ENCODE data around the gene PANK4. TPM values are rescaled to one million over a fixed set of nuclear protein-coding genes. Genes with fewer than 3 reads are reported as not detected.
"Not testable (repeated sequence)": the region's sequence is repeated elsewhere in the genome, so short reads cannot be mapped to it uniquely, and the experiment has no call there.

PANK4 gene
- total RNA-seq (2014; rRNA removed; shearing (Covaris generic)), result 62.5 and 79.0 TPM in 2 replicates

DNA sequence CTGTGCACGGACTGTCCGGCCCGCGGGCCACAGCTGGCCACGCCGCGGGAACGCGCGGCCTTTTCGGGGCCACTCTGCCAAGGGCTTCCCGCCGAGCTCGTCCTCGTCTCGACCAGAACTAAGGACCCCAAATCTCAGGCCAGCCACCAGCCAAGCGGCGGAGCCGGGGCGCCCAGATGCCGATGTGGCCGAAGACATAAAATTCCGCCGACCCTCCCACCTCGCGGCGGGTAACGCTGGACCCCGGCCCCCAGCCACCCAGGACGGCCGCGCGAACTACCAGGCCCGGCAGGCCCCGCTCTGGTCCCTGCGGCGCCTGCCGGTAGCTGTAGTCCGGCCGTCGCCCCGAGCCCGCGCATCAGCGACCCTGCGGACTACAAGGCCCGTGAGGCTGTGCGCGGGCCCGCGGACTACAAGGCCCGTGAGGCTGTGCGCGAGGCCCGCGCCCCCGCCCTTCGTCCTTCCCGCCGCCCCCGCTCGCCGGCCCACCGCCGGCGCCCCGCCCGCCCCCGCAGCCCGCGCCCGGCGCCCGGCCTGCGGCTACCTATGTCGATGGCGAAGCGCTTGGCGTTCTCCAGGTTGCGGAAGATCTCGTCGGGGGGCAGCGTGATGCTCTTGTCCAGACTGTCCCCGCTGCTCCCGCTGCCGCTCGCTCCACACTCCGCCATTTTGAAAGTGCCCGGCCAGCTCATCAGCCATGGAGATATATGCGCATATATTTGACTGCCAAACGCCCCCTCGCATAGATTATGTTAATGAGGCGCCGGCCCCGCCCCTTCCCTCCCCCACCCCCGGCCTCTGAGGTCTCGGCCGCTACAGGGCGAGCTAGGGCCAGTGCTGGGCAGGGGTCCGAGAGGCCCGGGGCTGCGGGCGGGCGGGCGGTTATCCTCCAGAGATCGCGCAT is at the start of gene PANK4:
Gene PANK4 (minus strand): TSS at position 677 of the 904 bp plus-strand sequence. CDS start 9 bp downstream, at position 668.
- Histone ChIP-seq H3K27me3 (ENCODE audit: control insufficient read depth, insufficient read depth, low read length) (peaks cover 43% of the 10 kb centered on the region), H3K36me3 (replicated peaks; ENCODE audit: control insufficient read depth, insufficient read depth, low read length) (peaks cover 4% of the 10 kb centered on the region; the same call in 1 of the 2 replicates)
- DNase-seq, result peak; percentile 99

DNA sequence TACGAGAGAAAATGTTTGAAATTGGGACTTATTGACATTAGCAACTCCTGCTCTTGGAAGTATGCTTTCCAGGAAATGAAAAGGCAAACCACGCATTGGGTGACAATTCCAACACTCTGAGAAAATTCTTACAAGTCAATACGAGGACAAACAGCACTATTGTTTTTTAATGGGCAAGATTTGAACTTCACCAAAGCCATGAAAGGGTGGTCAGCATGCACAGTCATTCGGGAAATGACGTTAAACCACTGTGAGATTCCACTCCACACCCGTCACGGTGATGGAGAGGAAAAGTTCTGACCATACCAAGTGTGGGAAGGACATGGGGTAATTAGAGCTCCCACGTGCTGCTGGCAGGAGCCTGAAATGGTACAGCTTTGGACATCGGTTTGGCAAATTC is 48.0 kb upstream of the PANK4 start:
- H3K4me3 ChIP-seq (ENCODE audit: insufficient read depth, low read depth, low read length), result no peak overlapping the region
- no peak for DNase-seq
- no peaks in the 10 kb centered on the region for H3K36me3 ChIP-seq (replicated peaks; ENCODE audit: control insufficient read depth, insufficient read depth, low read length)
- no peaks in the 10 kb centered on the region for H3K27me3 ChIP-seq (ENCODE audit: control insufficient read depth, insufficient read depth, low read length)

More for the DNA sequence above, at the start of gene PANK4:
- peak within 1 kb of the TSS; percentile 97 for H3K4me3 ChIP-seq (ENCODE audit: insufficient read depth, low read depth, low read length)

DNA sequence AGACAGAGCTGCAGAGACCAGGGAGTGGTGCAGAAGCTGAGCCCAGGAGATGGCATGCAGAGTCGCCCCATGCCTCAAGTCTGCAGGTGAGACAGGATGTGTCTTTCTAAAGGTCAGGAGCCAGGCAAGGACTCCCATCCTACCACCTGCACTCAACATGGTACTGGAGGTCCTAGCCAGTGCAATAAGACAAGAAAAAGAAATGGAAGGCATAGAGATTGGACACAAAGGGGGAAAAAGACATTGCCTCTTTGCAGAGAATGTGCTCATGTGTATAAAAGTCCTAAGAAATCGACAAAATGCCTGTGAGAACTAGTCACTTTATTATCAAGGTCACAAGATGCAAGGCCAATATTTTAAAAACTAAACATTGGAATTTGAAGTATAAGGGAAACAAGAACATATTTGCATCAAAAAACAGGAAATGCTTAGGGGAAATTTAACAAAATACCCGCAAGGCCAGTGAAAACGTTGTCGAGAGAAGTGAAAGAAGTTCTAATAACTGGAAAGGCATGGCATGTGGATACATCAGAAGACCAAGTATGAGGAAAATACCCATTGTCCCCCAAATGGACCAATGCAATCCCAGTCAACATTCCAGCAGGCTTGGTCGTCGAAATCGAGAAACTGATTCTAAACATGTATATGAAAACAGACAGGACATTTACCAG is 47.0 kb upstream of the PANK4 start:
- DNase-seq, result no peak
- Histone ChIP-seq H3K27me3 (ENCODE audit: control insufficient read depth, insufficient read depth, low read length) (no peaks in the 10 kb centered on the region), H3K36me3 (replicated peaks; ENCODE audit: control insufficient read depth, insufficient read depth, low read length) (no peaks in the 10 kb centered on the region), H3K4me3 (ENCODE audit: insufficient read depth, low read depth, low read length) (no peak overlapping the region)

DNA sequence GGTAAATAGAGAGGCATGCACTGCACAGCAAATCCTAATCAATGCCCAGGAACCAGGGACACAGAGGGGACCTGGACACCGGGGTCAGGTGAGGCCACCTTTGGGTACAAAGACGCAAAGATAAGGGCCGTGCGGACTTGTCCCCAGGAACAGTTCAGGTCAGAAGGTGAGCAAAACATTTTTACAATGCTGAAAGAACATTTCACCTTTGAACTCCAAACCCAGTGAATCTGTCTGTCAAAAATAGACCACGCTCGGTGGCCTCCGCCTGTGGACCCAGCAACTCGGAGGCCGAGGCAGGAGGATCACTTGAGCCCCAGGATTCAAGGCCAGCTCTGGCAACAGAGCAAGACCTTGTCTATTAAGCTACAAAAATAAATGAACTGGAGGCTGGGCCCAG is 45.0 kb upstream of the PANK4 start:
- Histone ChIP-seq H3K27me3 (ENCODE audit: control insufficient read depth, insufficient read depth, low read length) (no peaks in the 10 kb centered on the region), H3K4me3 (ENCODE audit: insufficient read depth, low read depth, low read length) (no peak overlapping the region), H3K36me3 (replicated peaks; ENCODE audit: control insufficient read depth, insufficient read depth, low read length) (no peaks in the 10 kb centered on the region)
- no peak for DNase-seq

DNA sequence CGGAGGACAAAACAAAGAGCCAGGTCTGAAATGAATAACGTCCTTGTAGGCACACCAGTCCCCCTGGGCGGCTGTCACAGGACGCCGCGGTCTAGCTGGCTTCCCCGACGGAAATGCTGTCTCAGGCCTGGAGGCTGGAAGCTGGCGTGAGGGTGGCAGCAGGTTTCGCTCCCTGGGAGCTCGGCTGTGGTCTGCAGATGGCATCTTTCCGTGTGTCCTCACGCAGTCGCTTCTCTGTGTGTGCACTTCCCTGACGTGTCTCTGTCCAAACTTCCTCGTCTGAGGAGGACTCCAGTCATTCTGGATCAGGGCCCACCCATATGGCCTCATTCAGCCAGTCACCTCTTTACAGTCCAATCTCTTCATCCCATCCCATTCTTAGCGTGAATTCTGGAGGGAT is 43.9 kb upstream of the PANK4 start:
- Histone ChIP-seq H3K4me3 (ENCODE audit: insufficient read depth, low read depth, low read length) (no peak overlapping the region), H3K36me3 (replicated peaks; ENCODE audit: control insufficient read depth, insufficient read depth, low read length) (no peaks in the 10 kb centered on the region), H3K27me3 (ENCODE audit: control insufficient read depth, insufficient read depth, low read length) (no peaks in the 10 kb centered on the region)
- DNase-seq, result no peak

DNA sequence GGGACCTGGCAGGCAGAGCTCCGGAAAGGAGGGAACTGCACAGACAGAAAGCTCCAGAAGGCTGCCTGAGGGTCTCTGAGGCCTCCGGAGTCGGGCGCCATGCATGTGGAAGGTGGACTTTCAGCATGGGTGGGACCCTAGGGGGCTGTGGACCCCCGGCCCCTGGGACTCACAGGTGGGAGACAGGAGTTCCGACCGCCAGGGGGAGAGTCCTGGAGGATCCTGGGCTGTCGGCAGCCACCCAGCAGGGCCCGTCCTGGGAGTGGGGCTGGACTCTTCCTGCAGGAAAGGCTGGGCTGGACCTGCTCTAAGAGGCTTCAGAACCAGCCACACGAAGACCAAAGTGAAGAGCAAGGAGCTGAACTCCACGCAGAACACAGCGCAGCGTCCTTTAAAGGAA is 43.3 kb upstream of the PANK4 start:
- H3K27me3 ChIP-seq (ENCODE audit: control insufficient read depth, insufficient read depth, low read length); H3K36me3 ChIP-seq (replicated peaks; ENCODE audit: control insufficient read depth, insufficient read depth, low read length); H3K4me3 ChIP-seq (ENCODE audit: insufficient read depth, low read depth, low read length); DNase-seq: not testable (repeated sequence)

DNA sequence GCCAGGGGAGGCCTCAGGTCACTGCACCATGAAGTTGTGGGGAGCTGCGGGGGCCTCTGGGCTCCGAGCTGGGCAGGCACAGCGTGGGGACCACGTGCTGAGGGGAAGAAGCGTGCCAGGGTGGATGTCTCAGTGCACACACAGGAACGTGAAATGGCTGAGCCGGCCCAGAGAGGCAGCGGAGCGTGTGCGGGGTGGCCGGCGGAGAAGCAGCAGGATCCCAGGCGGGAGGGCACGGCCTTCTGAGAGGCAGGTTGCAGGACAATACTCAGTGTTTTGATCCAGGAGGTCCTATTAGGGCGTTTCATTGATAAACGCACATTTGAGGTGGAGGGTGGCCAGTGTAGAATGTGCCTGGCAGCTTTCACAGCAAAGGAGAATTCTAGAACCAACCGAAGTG is 42.7 kb upstream of the PANK4 start:
- DNase-seq, result peak; percentile 55
- Histone ChIP-seq H3K4me3 (ENCODE audit: insufficient read depth, low read depth, low read length) (no peak overlapping the region), H3K27me3 (ENCODE audit: control insufficient read depth, insufficient read depth, low read length) (no peaks in the 10 kb centered on the region), H3K36me3 (replicated peaks; ENCODE audit: control insufficient read depth, insufficient read depth, low read length) (no peaks in the 10 kb centered on the region)

DNA sequence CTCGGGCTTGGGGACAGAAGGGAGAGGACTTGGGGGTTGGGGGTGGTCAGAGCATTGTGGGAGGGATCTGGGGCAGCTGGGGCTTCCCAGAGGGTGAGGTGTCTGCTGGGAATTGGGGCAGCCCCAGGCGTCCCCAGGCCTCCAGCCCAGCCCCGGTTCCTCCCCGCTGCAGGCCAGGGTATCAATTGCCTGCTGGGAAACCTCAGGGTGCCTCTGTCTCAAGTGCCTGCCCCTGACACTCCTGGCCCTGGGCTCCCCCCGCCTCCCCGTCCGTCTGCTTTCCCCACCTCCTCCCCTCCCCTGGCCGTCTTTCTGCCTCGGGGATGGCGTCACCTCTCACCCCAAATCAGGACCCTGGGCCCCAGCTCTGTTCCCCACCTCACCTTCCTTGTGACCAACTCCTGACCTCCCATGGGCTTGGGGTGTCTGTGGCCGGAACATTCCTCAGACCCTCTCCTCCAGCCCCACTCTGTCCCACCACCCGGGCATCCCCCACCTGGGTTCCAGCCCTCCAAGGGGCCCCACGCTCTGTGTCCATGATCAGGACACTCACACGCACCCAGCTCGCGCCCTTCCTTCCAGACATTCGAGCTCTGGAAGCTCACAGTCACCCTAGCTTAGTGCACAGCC is 41.9 kb upstream of the PANK4 start:
- H3K4me3 ChIP-seq (ENCODE audit: insufficient read depth, low read depth, low read length); H3K27me3 ChIP-seq (ENCODE audit: control insufficient read depth, insufficient read depth, low read length); H3K36me3 ChIP-seq (replicated peaks; ENCODE audit: control insufficient read depth, insufficient read depth, low read length); DNase-seq: not testable (repeated sequence)

DNA sequence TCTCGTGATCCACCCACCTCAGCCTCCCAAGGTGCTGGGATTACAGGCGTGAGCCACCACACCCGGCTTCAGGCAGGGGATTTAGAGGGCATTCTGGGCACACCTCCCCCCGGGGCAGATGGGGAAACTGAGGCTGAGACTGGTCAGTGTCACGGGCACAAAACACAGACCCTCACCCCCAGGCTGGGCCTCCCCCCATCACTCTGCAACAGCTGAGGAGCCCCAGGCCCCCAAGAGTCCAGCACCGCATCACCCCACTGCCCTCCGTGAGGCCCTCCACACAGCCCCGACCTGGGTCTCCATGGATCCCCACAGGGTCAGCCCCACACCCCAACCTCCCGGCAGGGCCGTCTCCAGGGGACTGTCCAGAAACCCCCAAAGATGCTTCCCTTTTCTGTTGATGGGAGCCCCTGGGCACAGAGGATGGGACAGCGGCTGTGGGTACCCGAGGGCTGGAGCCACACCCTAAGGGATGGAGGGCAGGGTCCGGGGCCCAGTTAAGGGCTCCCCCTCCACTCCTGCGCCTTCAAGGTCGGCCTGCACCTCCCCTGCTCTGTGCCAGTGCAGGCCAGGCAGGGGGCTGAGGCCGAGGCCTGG is 40.8 kb upstream of the PANK4 start:
- no peaks in the 10 kb centered on the region for H3K36me3 ChIP-seq (replicated peaks; ENCODE audit: control insufficient read depth, insufficient read depth, low read length)
- no peaks in the 10 kb centered on the region for H3K27me3 ChIP-seq (ENCODE audit: control insufficient read depth, insufficient read depth, low read length)
- H3K4me3 ChIP-seq (ENCODE audit: insufficient read depth, low read depth, low read length), result no peak overlapping the region
- DNase-seq, result no peak

DNA sequence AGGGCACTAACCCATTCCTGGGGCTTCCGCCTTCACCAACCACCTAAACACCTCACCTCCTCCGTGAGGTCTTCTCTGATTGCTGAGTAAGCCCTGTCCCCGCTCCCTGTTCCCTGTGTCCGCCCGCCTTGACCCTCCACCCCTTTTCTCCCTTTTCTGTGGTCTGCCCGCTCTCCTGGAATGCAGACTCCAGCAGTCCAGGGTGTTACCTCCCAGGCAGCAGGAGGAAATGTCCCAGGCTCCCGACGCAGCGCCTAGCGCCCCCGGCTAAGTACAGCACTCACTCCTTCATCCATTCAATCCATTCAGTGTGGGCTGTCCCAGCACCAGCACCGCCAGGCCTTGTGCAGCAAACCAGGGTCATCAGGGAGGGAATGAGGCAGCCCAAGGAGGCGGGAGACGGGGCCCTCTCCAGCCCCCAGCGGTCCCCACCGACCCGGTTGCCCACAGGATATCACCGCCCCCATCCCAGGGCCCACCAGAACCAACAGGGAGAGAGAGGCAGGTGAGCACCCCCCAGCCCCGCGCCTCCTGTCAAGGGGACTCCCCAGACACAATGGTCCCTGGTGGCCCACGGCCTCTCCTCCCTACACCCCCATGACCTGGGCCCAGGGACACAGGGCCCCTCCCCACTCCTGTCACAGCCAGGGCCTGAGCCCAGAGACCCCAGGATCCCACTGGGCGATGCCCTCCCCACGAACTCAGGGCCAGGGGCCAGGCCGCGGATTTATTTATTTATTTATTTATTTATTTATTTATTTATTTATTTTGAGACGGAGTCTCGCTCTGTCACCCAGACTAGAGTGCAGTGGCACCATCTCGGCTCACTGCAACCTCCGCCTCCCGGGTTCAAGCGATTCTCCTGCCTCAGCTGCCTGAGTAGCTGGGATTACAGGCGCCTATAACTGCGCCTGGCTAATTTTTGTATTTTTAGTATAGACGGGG is 40.0 kb upstream of the PANK4 start:
- Histone ChIP-seq H3K36me3 (replicated peaks; ENCODE audit: control insufficient read depth, insufficient read depth, low read length) (no peaks in the 10 kb centered on the region), H3K4me3 (ENCODE audit: insufficient read depth, low read depth, low read length) (no peak overlapping the region), H3K27me3 (ENCODE audit: control insufficient read depth, insufficient read depth, low read length) (no peaks in the 10 kb centered on the region)
- DNase-seq, result peak; percentile 54

DNA sequence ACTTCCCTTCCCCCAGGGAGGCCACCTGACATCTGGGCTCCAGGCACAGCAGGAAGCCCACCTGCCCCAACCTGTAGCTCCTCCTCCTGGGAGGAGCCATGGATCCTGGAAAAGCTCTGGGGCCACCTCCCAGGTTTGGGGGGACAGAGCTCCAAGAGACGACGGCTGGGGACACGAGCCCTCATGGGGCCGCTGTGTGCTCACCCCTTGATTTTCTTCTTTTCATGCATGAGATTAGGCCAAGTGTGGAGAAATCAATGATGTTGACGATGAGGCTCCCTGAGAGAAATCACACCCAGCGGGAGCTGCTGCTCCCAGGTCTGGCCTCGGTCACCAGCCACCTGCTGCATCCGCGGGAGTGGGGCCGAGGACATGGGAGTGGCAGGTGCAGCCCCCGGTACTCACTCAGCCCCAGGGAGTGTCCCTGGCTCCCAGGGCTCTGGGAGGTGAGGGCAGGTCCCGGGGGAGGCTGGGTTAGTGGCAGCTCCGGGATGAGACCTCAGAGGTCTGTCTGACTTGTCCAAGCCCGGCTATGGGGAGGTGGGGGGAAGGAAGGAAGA is 38.5 kb upstream of the PANK4 start:
- Histone ChIP-seq H3K4me3 (ENCODE audit: insufficient read depth, low read depth, low read length) (no peak overlapping the region), H3K27me3 (ENCODE audit: control insufficient read depth, insufficient read depth, low read length) (no peaks in the 10 kb centered on the region), H3K36me3 (replicated peaks; ENCODE audit: control insufficient read depth, insufficient read depth, low read length) (no peaks in the 10 kb centered on the region)
- DNase-seq, result peak; percentile 70

DNA sequence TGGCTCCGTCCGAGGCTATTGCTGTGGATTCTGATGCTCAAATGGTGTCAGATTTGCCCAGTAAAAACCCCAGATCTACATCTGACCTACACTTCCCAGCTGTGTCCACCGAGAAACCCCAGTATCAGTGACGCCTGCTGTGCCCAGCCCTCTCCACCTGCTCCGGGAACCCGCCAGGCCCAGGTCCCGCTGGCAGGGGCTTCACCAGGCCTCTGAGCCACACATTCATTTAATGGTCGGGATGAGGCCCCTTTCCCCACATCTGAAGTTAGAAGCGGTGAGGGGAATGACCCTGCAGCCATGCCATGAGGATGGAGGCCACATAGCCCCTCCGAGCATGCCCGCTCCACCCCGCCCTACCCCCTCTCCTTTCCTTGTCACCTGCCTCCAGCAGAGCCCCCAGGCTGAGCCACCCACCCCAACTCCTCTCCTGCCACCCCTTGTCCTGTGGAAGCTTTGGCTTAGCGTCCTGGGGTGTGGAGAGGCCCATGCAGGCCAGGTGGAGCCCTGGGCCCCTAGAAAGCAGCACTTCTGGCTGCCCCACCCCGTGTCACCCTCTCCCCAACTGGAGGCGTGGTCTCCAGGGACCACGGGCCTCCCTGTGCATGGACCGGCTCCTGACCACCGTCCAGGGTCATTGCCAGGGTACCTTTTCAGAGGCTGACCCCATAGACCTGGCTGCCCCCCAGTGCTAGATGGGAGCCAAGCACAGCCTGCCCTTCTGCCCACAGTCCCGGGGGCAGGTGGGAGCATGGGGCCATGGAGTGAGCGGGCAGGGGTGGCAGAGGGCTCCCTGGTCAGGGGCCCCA is 37.8 kb upstream of the PANK4 start:
- peak; percentile 44 for DNase-seq
- Histone ChIP-seq H3K27me3 (ENCODE audit: control insufficient read depth, insufficient read depth, low read length) (no peaks in the 10 kb centered on the region), H3K36me3 (replicated peaks; ENCODE audit: control insufficient read depth, insufficient read depth, low read length) (no peaks in the 10 kb centered on the region)

DNA sequence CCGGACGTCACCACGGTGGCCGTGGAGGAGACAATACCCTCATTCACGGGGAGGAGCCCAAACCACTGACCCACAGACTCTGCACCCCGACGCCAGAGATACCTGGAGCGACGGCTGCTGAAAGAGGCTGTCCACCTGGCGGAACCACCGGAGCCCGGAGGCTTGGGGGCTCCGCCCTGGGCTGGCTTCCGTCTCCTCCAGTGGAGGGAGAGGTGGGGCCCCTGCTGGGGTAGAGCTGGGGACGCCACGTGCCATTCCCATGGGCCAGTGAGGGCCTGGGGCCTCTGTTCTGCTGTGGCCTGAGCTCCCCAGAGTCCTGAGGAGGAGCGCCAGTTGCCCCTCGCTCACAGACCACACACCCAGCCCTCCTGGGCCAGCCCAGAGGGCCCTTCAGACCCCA is 36.8 kb upstream of the PANK4 start:
- Histone ChIP-seq H3K36me3 (replicated peaks; ENCODE audit: control insufficient read depth, insufficient read depth, low read length) (no peaks in the 10 kb centered on the region), H3K4me3 (ENCODE audit: insufficient read depth, low read depth, low read length) (no peak overlapping the region), H3K27me3 (ENCODE audit: control insufficient read depth, insufficient read depth, low read length) (no peaks in the 10 kb centered on the region)
- DNase-seq, result peak; percentile 57

More for the DNA sequence above, 37.8 kb upstream of the PANK4 start:
- no peak overlapping the region for H3K4me3 ChIP-seq (ENCODE audit: insufficient read depth, low read depth, low read length)
